HepG2 (cell line): Measurements from ENCODE around the gene PP2D1. TPM values are rescaled to one million over a fixed set of nuclear protein-coding genes. Genes with fewer than 3 reads are reported as not detected.

Experiments
- ATAC-seq: fragments of 200-7000 bp; cut with Tn5 transposase; 3 replicates; pipeline ENCODE4 v1.9.1; 2020; ENCODE audit warnings: mild to moderate bottlenecking, moderate library complexity
- BruUV-seq: library from RNA; stranded (reverse); fragments of 400-500 nt; replicated peaks from 2 replicates; lab custom pipeline; 2021; lab: Mats Ljungman, UMichigan
- CTCF ChIA-PET: fragments of 300-600 bp; formaldehyde crosslinking; extraction: SDS; loops from one replicate; lab custom pipeline; 2021; ENCODE audit warnings: low total read pairs, inconsistent platforms, low intra/inter-chr PET ratio; lab: Yijun Ruan, JAX
- POLR2A ChIA-PET: fragments of 350-600 bp; sonication (Branson Sonifier 250); formaldehyde crosslinking; loops from one replicate; lab custom pipeline; 2020; ENCODE audit warnings: antibody characterized with exemption, inconsistent platforms; lab: Yijun Ruan, JAX
- DNase-seq: peaks from one replicate; pipeline ENCODE4 v3.0.0-alpha.2; 2015; ENCODE audit warnings: low spot score
- FAIRE-seq: peaks from 3 replicates; lab custom pipeline; 2011; peaks lifted over from hg19 to GRCh38; lab: Jason Lieb, UNC
- H2AFZ ChIP-seq: one replicate; pipeline ENCODE4 v1.6.1; 2011; ENCODE audit warnings: low read length, inconsistent platforms
- H3K27ac ChIP-seq: fragments of 300-600 bp; 3 replicates; pipeline ENCODE4 v1.8.0; 2011; ENCODE audit warnings: mixed run types, mild to moderate bottlenecking, mixed read lengths, low read length, inconsistent platforms; ENCODE audit not compliant: insufficient read depth; ENCODE audit errors: extremely low read length
- H3K27me3 ChIP-seq, 2 experiments: fragments of 200-600 bp in 1 of 2; 2 replicates in 1 of 2; 3 replicates in 1 of 2; pipeline versions ENCODE4 v1.6.0 to v1.8.0; 2011; ENCODE audit warnings: low read length in 2 of 2, mild to moderate bottlenecking in 2 of 2, moderate library complexity in 2 of 2, inconsistent platforms in 1 of 2; ENCODE audit not compliant: insufficient read depth in 2 of 2, control insufficient read depth in 1 of 2
- H3K36me3 ChIP-seq, 2 experiments: fragments of 200-600 bp in 1 of 2; replicated peaks in 1 of 2; 2 replicates in 1 of 2; 3 replicates in 1 of 2; pipeline versions ENCODE4 v1.5.1 to v1.8.0; 2011; ENCODE audit warnings: low read length in 2 of 2, inconsistent platforms in 1 of 2; ENCODE audit not compliant: insufficient read depth in 2 of 2, control insufficient read depth in 1 of 2
- H3K4me1 ChIP-seq: 2 replicates; pipeline ENCODE4 v1.5.1; 2012; ENCODE audit warnings: low read length, inconsistent platforms; ENCODE audit not compliant: insufficient read depth
- H3K4me2 ChIP-seq: 2 replicates; pipeline ENCODE4 v1.6.0; 2011; ENCODE audit warnings: low read depth, low read length, inconsistent platforms
- H3K4me3 ChIP-seq, 3 experiments: fragments of 200-600 bp in 1 of 3; sonication (generic), shearing (Covaris generic) in 1 of 3; replicated peaks in 1 of 3; 2 replicates each; pipeline ENCODE4 v1.5.1; 2011 to 2016; ENCODE audit warnings: low read length in 3 of 3, inconsistent platforms in 2 of 3, low read depth in 2 of 3, mild to moderate bottlenecking in 2 of 3, control low read depth in 1 of 3, mixed read lengths in 1 of 3; ENCODE audit not compliant: insufficient read depth in 1 of 3
- H3K79me2 ChIP-seq: one replicate; pipeline ENCODE4 v1.6.1; 2011; ENCODE audit warnings: low read length, inconsistent platforms; ENCODE audit not compliant: insufficient read depth
- H3K9ac ChIP-seq: 2 replicates; pipeline ENCODE4 v1.6.0; 2011; ENCODE audit warnings: mild to moderate bottlenecking, low read depth, low read length, inconsistent platforms; ENCODE audit not compliant: insufficient read depth
- H3K9me3 ChIP-seq: 2 replicates; pipeline ENCODE4 v1.5.1; 2012; ENCODE audit warnings: mild to moderate bottlenecking, low read length
- H4K20me1 ChIP-seq: 2 replicates; pipeline ENCODE4 v1.6.0; 2011; ENCODE audit warnings: inconsistent platforms, mild to moderate bottlenecking, low read length, moderate library complexity; ENCODE audit not compliant: insufficient read depth
- ARHGAP35 ChIP-seq: sonication (generic); formaldehyde crosslinking; IDR thresholded peaks from 2 replicates; pipeline ENCODE4 v1.9.0; 2022; ENCODE audit warnings: mild to moderate bottlenecking, inconsistent platforms, moderate library complexity, missing genetic modification reagents, borderline replicate concordance
- ERF ChIP-seq: IDR thresholded peaks from 2 replicates; pipeline ENCODE4 v1.6.1; 2018; ENCODE audit warnings: missing biosample characterization, missing genetic modification reagents
- GMEB2 ChIP-seq: IDR thresholded peaks from 2 replicates; pipeline ENCODE4 v1.6.1; 2016; ENCODE audit warnings: missing biosample characterization, missing genetic modification reagents, low read depth
- HDAC2 ChIP-seq: sonication (generic); formaldehyde crosslinking; IDR thresholded peaks from 2 replicates; pipeline ENCODE4 v1.4.0; 2020; ENCODE audit warnings: missing genetic modification reagents
- KLF13 ChIP-seq: sonication (generic); formaldehyde crosslinking; IDR thresholded peaks from 2 replicates; pipeline ENCODE4 v1.4.0; 2020; ENCODE audit warnings: mild to moderate bottlenecking, missing genetic modification reagents
- KMT2B ChIP-seq: IDR thresholded peaks from 2 replicates; pipeline ENCODE4 v1.6.1; 2016; ENCODE audit warnings: missing genetic modification reagents, missing compliant biosample characterization
- LCORL ChIP-seq, 2 experiments: fragments of 450-650 bp in 1 of 2; sonication (generic) in 1 of 2; formaldehyde crosslinking in 1 of 2; IDR thresholded peaks; 2 replicates each; pipeline versions ENCODE4 v1.5.0 to v1.6.1; 2017 to 2020; ENCODE audit warnings: antibody characterized with exemption in 1 of 2, missing genetic modification reagents in 1 of 2
- NFYC ChIP-seq: IDR thresholded peaks from 2 replicates; pipeline ENCODE4 v1.6.1; 2016; ENCODE audit warnings: missing genetic modification reagents, missing compliant biosample characterization
- NR2F6 ChIP-seq, 2 experiments: IDR thresholded peaks; 2 replicates each; pipeline ENCODE4 v1.6.1; 2016; ENCODE audit warnings: antibody characterized with exemption in 1 of 2, mild to moderate bottlenecking in 1 of 2
- PAX8 ChIP-seq: sonication (generic); formaldehyde crosslinking; IDR thresholded peaks from 2 replicates; pipeline ENCODE4 v1.8.0; 2022; ENCODE audit warnings: mild to moderate bottlenecking, missing genetic modification reagents, borderline replicate concordance
- RAD21 ChIP-seq: fragments of 450-650 bp; formaldehyde crosslinking; IDR thresholded peaks from 2 replicates; pipeline ENCODE4 v1.5.0; 2020; ENCODE audit warnings: mild to moderate bottlenecking
- SOX6 ChIP-seq, 2 experiments: fragments of 450-650 bp in 1 of 2; sonication (generic) in 1 of 2; formaldehyde crosslinking in 1 of 2; IDR thresholded peaks; 2 replicates each; pipeline versions ENCODE4 v1.4.0 to v1.6.1; 2017 to 2020; ENCODE audit warnings: antibody characterized with exemption in 1 of 2, mild to moderate bottlenecking in 1 of 2, missing genetic modification reagents in 1 of 2
- ZMYM3 ChIP-seq: sonication (generic); formaldehyde crosslinking; IDR thresholded peaks from 2 replicates; pipeline ENCODE4 v1.5.1; 2020; ENCODE audit warnings: mild to moderate bottlenecking, missing genetic modification reagents
- ZMYM4 ChIP-seq: sonication (generic); formaldehyde crosslinking; IDR thresholded peaks from 2 replicates; pipeline ENCODE4 v1.8.1; 2023; ENCODE audit warnings: mild to moderate bottlenecking, missing genetic modification reagents
- ZNF280B ChIP-seq: sonication (generic); formaldehyde crosslinking; IDR thresholded peaks from 2 replicates; pipeline ENCODE4 v1.5.0; 2020; ENCODE audit warnings: missing genetic modification reagents, mild to moderate bottlenecking, borderline replicate concordance
- ZNF512B ChIP-seq: sonication (generic); formaldehyde crosslinking; IDR thresholded peaks from 2 replicates; pipeline ENCODE4 v1.5.1; 2020; ENCODE audit warnings: missing genetic modification reagents, mild to moderate bottlenecking, borderline replicate concordance
- ZNF790 ChIP-seq: sonication (generic); formaldehyde crosslinking; IDR thresholded peaks from 2 replicates; pipeline ENCODE4 v1.8.0; 2022; ENCODE audit warnings: missing genetic modification reagents, mild to moderate bottlenecking, borderline replicate concordance
- WGBS: methylation state at CpG from one replicate; pipeline ENCODE4 v1.1.6; 2017; ENCODE audit warnings: low lambda C conversion rate; 5-methylcytosine and 5-hydroxymethylcytosine counted together
- in situ Hi-C: cut with HindIII; loops from 2 replicates; pipeline ENCODE4 v1.10.0; 2017; ENCODE audit warnings: low pct_unique_long_range_greater_than_20kb; ENCODE audit not compliant: extremely low pct_ligation_motif_present
- intact Hi-C: fragments of 100-400 bp; cut with micrococcal nuclease; formaldehyde crosslinking; loops from one replicate; pipeline ENCODE4 v1.10.0; 2022; ENCODE audit not compliant: unreplicated experiment
- polyA plus RNA-seq, 8 experiments: library from polyadenylated mRNA; depleted of rRNA in 3 of 8; stranded (reverse) in 7 of 8; unstranded in 1 of 8; fragments of >200 nt; fragmentation: Illumina TruSeq in 4 of 8; extraction: Trizol in 4 of 8; gene quantifications; 2 replicates each; pipeline versions ENCODE4 v1.2.1 to v1.2.3, GENCODE V29; 2011 to 2016; ENCODE audit warnings: low read depth in 4 of 8, missing spikeins in 1 of 8, mixed read lengths in 1 of 8; ENCODE audit not compliant: insufficient read depth in 1 of 8
- total RNA-seq, 5 experiments: library from RNA; depleted of rRNA; stranded (reverse); fragments of >200 nt; fragmentation: Illumina TruSeq; extraction: Trizol; gene quantifications; 2 replicates each; pipeline ENCODE4 v1.2.3, GENCODE V29; 2016; ENCODE audit warnings: low read depth in 1 of 5

The PP2D1 gene
- total and polyA plus RNA-seq, 2 of the 13 experiments (the other 11 are each of a cell fraction or from before 2014, with no cell fraction given): not detected

- CTCF ChIA-PET: no interaction called here
- Histone ChIP-seq H3K9me3 (no peaks in the 10 kb centered on the region), H3K27me3 (no peaks in the 10 kb centered on the region; a peak in 1 of 5 replicates), H2AFZ (no peak within 1 kb of the TSS), H3K4me3 (peak within 1 kb of the TSS; percentile 73 to 98 (median 90)), H3K79me2 (peaks cover 52% of the 10 kb centered on the region), H3K27ac (peak within 1 kb of the TSS; percentile 88), H3K4me1 (peaks cover 29% of the 10 kb centered on the region), H3K36me3 (peaks cover 3 to 12% of the 10 kb centered on the region in 2 experiments; a peak in 4 of 5 replicates), H3K9ac (peak within 1 kb of the TSS; percentile 94), H3K4me2 (peak within 1 kb of the TSS; percentile 83), H4K20me1 (peaks cover 27% of the 10 kb centered on the region)
- ATAC-seq (peak; percentile 94), FAIRE-seq (peak; percentile 85), DNase-seq (peak; percentile 94)
- BruUV-seq: no TSS peak
- in situ Hi-C loops (no loop called here), intact Hi-C loops (loop anchor here (2.0 to 10.0 kb wide), 3 partner anchors 94 to 375 kb away; partner anchors contain the start of genes KAT2B and SGO1)
- POLR2A ChIA-PET: interaction anchor here (1.0 to 1.2 kb wide), 2 partner anchors 10 to 94 kb away, joined by 5 read pairs; no protein-coding TSS in a partner anchor
- under 1% methylated on average over 40 of the region's 73 CpGs for WGBS
- TF ChIP-seq ARHGAP35 (no peak), ERF (CRISPR knock-in tag) (peak; percentile 52; the same call in 1 of the 2 replicates), KMT2B (peak; percentile 85), SOX6 (IDR thresholded peaks at IDR 0.05) (no peak), SOX6 (CRISPR knock-in tag; IDR thresholded peaks at IDR 0.05) (peak; percentile 83), LCORL (IDR thresholded peaks at IDR 0.05) (peak; percentile 88), LCORL (CRISPR knock-in tag; IDR thresholded peaks at IDR 0.05) (peak; percentile 67; the same call in 1 of the 2 replicates), ZNF512B (CRISPR knock-in tag) (0 out of 2 replicates have a peak, but pooled peaks have one; percentile 26), ZMYM3 (CRISPR knock-in tag) (no peak), ZNF790 (no peak), GMEB2 (CRISPR knock-in tag) (peak; percentile 92), RAD21 (CRISPR knock-in tag) (peak; percentile 8; the same call in 1 of the 2 replicates), NR2F6 (IDR thresholded peaks at IDR 0.05) (peak; percentile 10; the same call in 1 of the 2 replicates), NR2F6 (CRISPR knock-in tag; IDR thresholded peaks at IDR 0.05) (no peak; the same call in 1 of the 2 replicates), ZNF280B (CRISPR knock-in tag) (0 out of 2 replicates have a peak, but pooled peaks have one; percentile 10), HDAC2 (peak; percentile 33; the same call in 1 of the 2 replicates), ZMYM4 (CRISPR knock-in tag) (peak; percentile 93), KLF13 (no peak), NFYC (CRISPR knock-in tag) (peak; percentile 41; the same call in 1 of the 2 replicates), PAX8 (no peak)
Measured at GRCh38 chr3:19946832-19947548, 65.1 kb downstream of the PP2D1 start, which contains the start of gene RAB5A. Gene RAB5A (plus strand): TSS chr3:19947097. CDS start chr3:19950899, 3,802 bp downstream.
